Retinal pigment epithelial cell (primary cell): ENCODE results near the gene TSPAN13.

Source experiments
- DNase-seq: peaks from one replicate; pipeline ENCODE4 v3.0.0-alpha.2; 2010; ENCODE audit warnings: low read depth
- H3K4me3 ChIP-seq: 2 replicates; pipeline ENCODE4 v1.5.1; 2011; ENCODE audit warnings: mild to moderate bottlenecking, low read length, control low read depth, moderate library complexity
- TF ChIP-seq, protein P1 (sequence below): conservative IDR thresholded peaks from 2 replicates; pipeline ENCODE4 v1.5.1; 2011; ENCODE audit warnings: low read depth, low read length, control low read depth, inconsistent platforms

Gene TSPAN13

DNA sequence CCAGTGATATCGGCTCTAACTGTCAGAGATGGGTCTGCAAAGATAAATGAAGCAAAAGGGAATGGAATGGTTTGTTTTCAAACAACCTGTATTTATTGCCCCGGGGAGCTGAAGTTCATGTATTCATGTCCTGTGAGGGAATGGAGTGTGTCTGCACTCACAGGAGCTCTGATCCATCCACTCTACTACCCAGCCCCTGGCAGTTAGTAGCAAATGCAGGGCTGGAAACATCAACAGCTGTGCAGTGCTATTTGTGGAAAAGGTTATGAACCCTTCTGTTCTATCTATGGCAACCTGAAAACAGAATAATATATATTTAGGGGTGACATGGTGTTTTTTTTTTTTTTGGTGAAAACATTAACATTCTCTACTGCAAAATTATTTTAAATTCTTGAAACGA, 41.4 kb downstream of the TSPAN13 start:
- no peak for DNase-seq
- TF ChIP-seq, protein P1, sequence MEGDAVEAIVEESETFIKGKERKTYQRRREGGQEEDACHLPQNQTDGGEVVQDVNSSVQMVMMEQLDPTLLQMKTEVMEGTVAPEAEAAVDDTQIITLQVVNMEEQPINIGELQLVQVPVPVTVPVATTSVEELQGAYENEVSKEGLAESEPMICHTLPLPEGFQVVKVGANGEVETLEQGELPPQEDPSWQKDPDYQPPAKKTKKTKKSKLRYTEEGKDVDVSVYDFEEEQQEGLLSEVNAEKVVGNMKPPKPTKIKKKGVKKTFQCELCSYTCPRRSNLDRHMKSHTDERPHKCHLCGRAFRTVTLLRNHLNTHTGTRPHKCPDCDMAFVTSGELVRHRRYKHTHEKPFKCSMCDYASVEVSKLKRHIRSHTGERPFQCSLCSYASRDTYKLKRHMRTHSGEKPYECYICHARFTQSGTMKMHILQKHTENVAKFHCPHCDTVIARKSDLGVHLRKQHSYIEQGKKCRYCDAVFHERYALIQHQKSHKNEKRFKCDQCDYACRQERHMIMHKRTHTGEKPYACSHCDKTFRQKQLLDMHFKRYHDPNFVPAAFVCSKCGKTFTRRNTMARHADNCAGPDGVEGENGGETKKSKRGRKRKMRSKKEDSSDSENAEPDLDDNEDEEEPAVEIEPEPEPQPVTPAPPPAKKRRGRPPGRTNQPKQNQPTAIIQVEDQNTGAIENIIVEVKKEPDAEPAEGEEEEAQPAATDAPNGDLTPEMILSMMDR, result no peak
- no peak overlapping the region for H3K4me3 ChIP-seq

DNA sequence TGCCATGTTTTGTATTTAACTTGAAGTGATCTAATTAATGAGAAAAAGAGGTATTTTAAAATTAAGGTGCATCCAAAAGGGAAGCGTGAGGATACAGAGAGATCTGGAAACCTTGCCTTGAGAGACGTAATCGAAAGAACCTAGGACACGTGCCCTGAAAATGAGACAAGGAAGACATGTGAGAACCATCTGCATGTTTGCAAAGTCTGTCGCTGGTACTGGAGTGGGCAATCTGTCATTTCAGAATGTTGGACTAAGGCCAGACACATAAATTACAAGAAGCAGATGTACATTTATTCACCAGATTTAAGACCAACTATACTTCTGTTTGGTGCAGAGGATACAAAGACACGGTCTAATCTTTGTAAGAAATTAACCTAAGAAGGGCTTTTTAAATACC, 42.1 kb downstream of the TSPAN13 start:
- TF ChIP-seq, protein P1, result no peak
- DNase-seq, result no peak

DNA sequence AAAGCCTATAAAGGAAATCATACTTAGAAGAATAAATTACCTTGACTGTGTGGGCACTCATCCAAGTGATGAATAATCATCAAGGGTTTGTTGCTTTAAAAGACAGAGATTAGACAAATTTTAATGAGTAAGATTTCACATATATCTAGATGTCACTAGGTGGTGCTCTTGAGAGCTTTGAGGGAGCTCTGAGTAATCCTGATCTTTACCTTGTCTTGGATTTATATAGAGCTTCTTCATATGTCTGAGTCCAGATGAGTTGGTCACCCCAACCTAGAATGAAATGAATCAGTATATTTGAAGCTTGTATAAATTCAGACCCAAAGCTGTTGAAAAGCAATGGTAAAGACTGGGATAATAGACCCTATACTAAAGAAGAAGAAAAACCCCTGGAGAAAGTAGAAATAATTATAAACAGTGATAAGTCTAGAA, 47.6 kb downstream of the TSPAN13 start:
- TF ChIP-seq, protein P1, result peak; percentile 58
- no peak for DNase-seq

More for the DNA sequence above, 42.1 kb downstream of the TSPAN13 start:
- no peak overlapping the region for H3K4me3 ChIP-seq

DNA sequence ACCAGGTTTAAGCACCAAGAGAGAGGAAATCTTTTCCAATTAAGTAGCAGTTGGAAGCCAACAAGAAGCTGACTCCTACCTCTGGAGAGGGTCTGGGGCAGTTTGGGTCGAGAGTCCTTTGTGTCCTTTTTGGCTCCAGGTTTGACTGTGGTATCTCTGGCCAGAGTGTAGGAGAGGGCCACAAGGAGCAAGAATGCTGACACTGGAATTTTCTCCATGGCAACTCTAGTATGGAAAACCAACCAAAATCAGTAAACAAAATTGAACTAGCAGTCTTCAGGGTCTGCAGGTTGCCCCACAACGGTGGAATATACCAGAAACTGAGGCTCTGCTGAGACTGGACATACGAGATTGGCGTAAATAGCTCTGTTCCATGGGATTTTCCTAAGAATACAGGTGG, 48.0 kb downstream of the TSPAN13 start:
- no peak for DNase-seq
- H3K4me3 ChIP-seq, result no peak overlapping the region
- TF ChIP-seq, protein P1, result no peak

More for the DNA sequence above, 47.6 kb downstream of the TSPAN13 start:
- no peak overlapping the region for H3K4me3 ChIP-seq

DNA sequence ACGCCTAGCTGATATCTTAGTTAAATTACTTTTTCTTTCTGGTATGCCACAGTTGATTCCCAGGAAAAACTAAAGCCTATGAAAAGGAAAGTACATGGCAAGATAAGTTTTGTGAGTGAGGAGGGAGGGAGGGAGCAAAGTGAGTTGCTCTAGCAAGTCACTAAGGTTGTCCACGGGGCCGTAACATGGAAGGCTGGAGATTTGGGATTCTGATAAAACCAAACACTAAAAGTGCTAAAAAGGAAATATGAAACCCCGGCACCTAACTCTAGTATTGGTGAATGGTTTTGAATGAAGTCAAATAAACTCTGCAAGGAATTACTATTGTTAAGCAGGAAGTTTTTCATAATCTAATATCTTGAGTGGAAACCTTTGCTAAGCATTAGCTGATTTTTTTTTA, 49.6 kb downstream of the TSPAN13 start:
- no peak overlapping the region for H3K4me3 ChIP-seq
- TF ChIP-seq, protein P1, result no peak
- DNase-seq, result no peak

DNA sequence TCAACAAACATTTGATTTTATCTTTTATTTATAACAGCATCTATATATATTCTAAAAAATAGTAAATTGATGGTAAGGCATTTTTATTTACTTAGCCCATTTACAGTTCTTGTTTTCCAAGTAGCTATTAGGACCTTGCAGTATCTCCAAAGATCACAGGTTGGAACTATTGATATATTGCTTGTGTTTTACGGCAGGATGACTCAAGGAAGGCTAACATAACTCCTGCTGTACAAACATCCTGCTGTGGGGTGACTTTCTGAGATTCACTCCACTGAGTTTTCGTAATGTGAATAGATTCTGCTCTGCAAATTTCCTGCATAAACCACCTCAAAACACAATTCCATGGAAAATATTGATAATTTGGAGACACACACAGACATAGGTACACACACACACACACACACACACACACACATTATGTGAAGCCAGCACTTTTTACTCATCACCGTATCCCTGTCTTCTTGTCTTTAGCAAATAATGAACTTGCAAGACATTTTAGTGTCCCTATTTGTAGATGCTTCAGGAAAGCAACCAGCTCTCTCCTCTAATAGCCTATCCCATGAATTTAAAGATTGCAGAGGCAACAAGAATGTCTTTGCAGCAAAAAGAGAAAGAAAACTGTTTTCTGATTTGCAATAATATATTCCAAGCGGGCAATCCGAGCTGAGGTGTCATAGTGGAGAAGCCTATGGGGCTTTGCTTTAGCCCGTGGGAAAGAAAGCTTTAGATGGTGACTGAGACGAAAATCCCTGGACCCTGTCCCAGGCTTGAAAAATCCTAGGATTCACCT, 50.5 kb downstream of the TSPAN13 start:
- DNase-seq, result no peak
- no peak overlapping the region for H3K4me3 ChIP-seq
- TF ChIP-seq, protein P1, result no peak

DNA sequence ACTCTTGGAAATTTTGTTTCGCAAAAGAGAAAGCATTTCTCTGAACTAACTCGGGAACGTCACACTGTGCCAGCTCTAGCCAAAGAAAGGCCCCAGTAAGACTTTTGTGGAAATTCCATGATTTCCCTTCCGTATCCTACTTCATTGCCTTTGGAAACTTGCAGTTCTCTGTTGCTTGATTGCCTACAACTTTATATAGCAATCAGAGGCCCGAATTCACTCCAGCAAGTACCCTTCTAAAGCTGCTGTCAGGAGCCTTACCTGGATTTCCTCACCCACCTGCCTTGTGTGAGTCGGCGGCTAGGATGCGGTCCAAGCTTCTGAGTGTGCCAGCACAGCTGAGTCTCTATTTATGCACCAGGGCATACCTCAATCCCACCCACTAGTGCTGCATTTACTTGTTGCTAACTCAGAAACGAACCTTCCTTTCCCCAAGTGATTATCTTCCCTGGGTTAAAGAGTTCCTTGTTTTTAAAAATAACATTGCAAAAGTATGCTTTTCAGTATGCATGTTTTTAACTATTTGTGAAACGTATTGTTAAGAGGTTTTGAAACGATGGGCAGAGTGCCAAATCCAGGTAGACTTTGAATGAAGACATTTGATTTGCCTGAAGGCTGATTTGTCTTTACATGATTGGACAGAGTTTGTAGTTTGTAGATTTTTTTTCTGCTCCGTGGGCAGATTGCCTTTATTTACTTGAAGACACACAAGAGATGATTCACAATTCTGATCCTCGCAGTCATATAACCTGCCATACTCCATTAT, 51.3 kb downstream of the TSPAN13 start, which contains the start of gene AGR2:
TSS of gene AGR2 (minus strand) at position 326 of the 766 bp plus-strand sequence. CDS start 3,203 bp downstream, outside the sequence.
- no peak within 1 kb of the TSS for H3K4me3 ChIP-seq
- TF ChIP-seq, protein P1, result no peak
- DNase-seq, result no peak
